H9 (cell line): ENCODE measurements around the gene MALRD1. TPM values are rescaled to one million over a fixed set of nuclear protein-coding genes. Genes with fewer than 3 reads are reported as not detected.

Source experiments
- DNase-seq: peaks from one replicate; pipeline ENCODE4 v3.0.0-alpha.2; 2017
- H2AFZ ChIP-seq: one replicate; pipeline ENCODE4 v1.6.1; 2013; ENCODE audit warnings: mild to moderate bottlenecking, low read length, control low read depth, moderate library complexity
- H2AK5ac ChIP-seq: 2 replicates; pipeline ENCODE4 v1.6.1; 2013; ENCODE audit warnings: low read length, control low read depth, mixed read lengths; ENCODE audit not compliant: insufficient read length
- H2BK120ac ChIP-seq: one replicate; pipeline ENCODE4 v1.6.1; 2013; ENCODE audit warnings: low read depth, mild to moderate bottlenecking, low read length, control low read depth, inconsistent platforms; ENCODE audit not compliant: poor library complexity, severe bottlenecking
- H2BK12ac ChIP-seq: 2 replicates; pipeline ENCODE4 v1.6.1; 2013; ENCODE audit warnings: low read length, control low read depth, mixed read lengths, low read depth; ENCODE audit not compliant: insufficient read length
- H2BK15ac ChIP-seq: 2 replicates; pipeline ENCODE4 v1.6.1; 2013; ENCODE audit warnings: low read depth, low read length, control low read depth
- H2BK20ac ChIP-seq: one replicate; pipeline ENCODE4 v1.6.1; 2013; ENCODE audit warnings: low read depth, mild to moderate bottlenecking, low read length, control low read depth, inconsistent platforms; ENCODE audit not compliant: poor library complexity, severe bottlenecking
- H2BK5ac ChIP-seq: 2 replicates; pipeline ENCODE4 v1.6.1; 2013; ENCODE audit warnings: low read length, control low read depth, mixed read lengths; ENCODE audit not compliant: insufficient read length
- H3K14ac ChIP-seq: 2 replicates; pipeline ENCODE4 v1.6.1; 2013; ENCODE audit warnings: low read length, control low read depth; ENCODE audit not compliant: insufficient read depth
- H3K18ac ChIP-seq: 2 replicates; pipeline ENCODE4 v1.6.1; 2013; ENCODE audit warnings: low read depth, mild to moderate bottlenecking, mixed read lengths, low read length, control low read depth; ENCODE audit not compliant: insufficient read length
- H3K23ac ChIP-seq: 2 replicates; pipeline ENCODE4 v1.6.1; 2013; ENCODE audit warnings: low read length, control low read depth, mixed read lengths, low read depth; ENCODE audit not compliant: insufficient read length
- H3K23me2 ChIP-seq: 2 replicates; pipeline ENCODE4 v1.6.1; 2013; ENCODE audit warnings: low read depth, mild to moderate bottlenecking, mixed read lengths, low read length, control low read depth; ENCODE audit not compliant: insufficient read length, poor library complexity, severe bottlenecking
- H3K27ac ChIP-seq: 2 replicates; pipeline ENCODE4 v1.5.1; 2013; ENCODE audit warnings: low read length, control low read depth, mixed read lengths, low read depth; ENCODE audit not compliant: insufficient read length
- H3K27me3 ChIP-seq: 2 replicates; pipeline ENCODE4 v1.6.1; 2013; ENCODE audit warnings: low read length, control low read depth, inconsistent platforms; ENCODE audit not compliant: insufficient read depth
- H3K4ac ChIP-seq: 2 replicates; pipeline ENCODE4 v1.6.1; 2013; ENCODE audit warnings: low read depth, mild to moderate bottlenecking, control low read depth, inconsistent platforms, low read length, moderate library complexity
- H3K4me1 ChIP-seq: 2 replicates; pipeline ENCODE4 v1.6.1; 2013; ENCODE audit warnings: low read length, control low read depth, inconsistent platforms; ENCODE audit not compliant: insufficient read depth
- H3K4me2 ChIP-seq: 2 replicates; pipeline ENCODE4 v1.6.1; 2013; ENCODE audit warnings: low read length, control low read depth, mixed read lengths; ENCODE audit not compliant: insufficient read length, insufficient read depth
- H3K56ac ChIP-seq: 2 replicates; pipeline ENCODE4 v1.6.1; 2013; ENCODE audit warnings: low read depth, mild to moderate bottlenecking, mixed read lengths, low read length, control low read depth; ENCODE audit not compliant: insufficient read length
- H3K79me1 ChIP-seq: 2 replicates; pipeline ENCODE4 v1.6.1; 2013; ENCODE audit warnings: low read depth, mild to moderate bottlenecking, moderate library complexity, low read length, control low read depth, inconsistent platforms; ENCODE audit not compliant: insufficient read depth, poor library complexity, severe bottlenecking
- H3K79me2 ChIP-seq: 2 replicates; pipeline ENCODE4 v1.6.1; 2013; ENCODE audit warnings: low read length, control low read depth, inconsistent platforms; ENCODE audit not compliant: insufficient read depth
- H3K9ac ChIP-seq: 2 replicates; pipeline ENCODE4 v1.6.1; 2013; ENCODE audit warnings: low read length, control low read depth, mixed read lengths; ENCODE audit not compliant: insufficient read length; ENCODE audit errors: extremely low read depth
- H3K9me3 ChIP-seq: one replicate; pipeline ENCODE4 v1.6.1; 2013; ENCODE audit warnings: low read depth, low read length, inconsistent platforms; ENCODE audit not compliant: control insufficient read depth
- H3T11ph ChIP-seq: one replicate; pipeline ENCODE4 v1.6.1; 2013; ENCODE audit warnings: mild to moderate bottlenecking, low read length, control low read depth, inconsistent platforms
- H4K20me1 ChIP-seq: one replicate; pipeline ENCODE4 v1.6.1; 2013; ENCODE audit not compliant: control insufficient read depth, insufficient read length, insufficient read depth
- H4K5ac ChIP-seq: 2 replicates; pipeline ENCODE4 v1.6.1; 2013; ENCODE audit warnings: low read depth, mild to moderate bottlenecking, mixed read lengths, low read length, control low read depth; ENCODE audit not compliant: insufficient read length
- H4K8ac ChIP-seq: replicated peaks from 2 replicates; pipeline ENCODE4 v1.6.1; 2013; ENCODE audit warnings: low read length, control low read depth, mixed read lengths, low read depth; ENCODE audit not compliant: insufficient read length
- H4K91ac ChIP-seq: 2 replicates; pipeline ENCODE4 v1.6.1; 2013; ENCODE audit warnings: low read depth, mild to moderate bottlenecking, moderate library complexity, mixed read lengths, low read length, control low read depth; ENCODE audit not compliant: insufficient read length
- H3K27ac Mint-ChIP-seq, 3 experiments: 2 replicates in 2 of 3; 3 replicates in 1 of 3; pipeline ENCODE4 v1.8.0; 2020 to 2021; ENCODE audit warnings: mixed read lengths in 3 of 3, mild to moderate bottlenecking in 1 of 3, moderate library complexity in 1 of 3
- H3K27me3 Mint-ChIP-seq: 2 replicates; pipeline ENCODE4 v1.8.0; 2021; ENCODE audit warnings: low read depth, mild to moderate bottlenecking, moderate library complexity, mixed read lengths
- H3K36me3 Mint-ChIP-seq, 3 experiments: 2 replicates in 2 of 3; 3 replicates in 1 of 3; pipeline ENCODE4 v1.8.0; 2020 to 2021; ENCODE audit warnings: low read depth in 3 of 3, mixed read lengths in 3 of 3; ENCODE audit not compliant: insufficient read depth in 1 of 3
- H3K4me1 Mint-ChIP-seq, 2 experiments: 2 replicates each; pipeline ENCODE4 v1.8.0; 2020; ENCODE audit warnings: mixed read lengths in 2 of 2
- H3K4me3 Mint-ChIP-seq, 2 experiments: 2 replicates in 1 of 2; 3 replicates in 1 of 2; pipeline ENCODE4 v1.8.0; 2020 to 2021; ENCODE audit warnings: mild to moderate bottlenecking in 2 of 2, mixed read lengths in 2 of 2, moderate library complexity in 1 of 2
- H3K9me3 Mint-ChIP-seq, 2 experiments: 2 replicates in 1 of 2; 3 replicates in 1 of 2; pipeline ENCODE4 v1.8.0; 2020; ENCODE audit warnings: mild to moderate bottlenecking in 2 of 2, mixed read lengths in 2 of 2, moderate library complexity in 1 of 2
- CTCF ChIP-seq: fragments of 200-600 bp; sonication (generic); conservative IDR thresholded peaks from 3 replicates; pipeline ENCODE4 v1.8.0; 2021; ENCODE audit warnings: antibody characterized with exemption, mild to moderate bottlenecking
- WGBS: extraction: QIAGEN DNeasy Blood & Tissue Kit; methylation state at CpG from one replicate; pipeline ENCODE4 v1.1.7; 2013; ENCODE audit warnings: missing lambda C conversion rate, low lambda C conversion rate, mixed read lengths; ENCODE audit not compliant: insufficient read length; ENCODE audit errors: extremely low coverage; 5-methylcytosine and 5-hydroxymethylcytosine counted together
- total RNA-seq: library from RNA; stranded (reverse); gene quantifications from 2 replicates; pipeline ENCODE4 v1.2.1, GENCODE V29; 2021

MALRD1 gene
- total RNA-seq, 1 experiment from 2014 or later, result 0.20 TPM

DNA sequence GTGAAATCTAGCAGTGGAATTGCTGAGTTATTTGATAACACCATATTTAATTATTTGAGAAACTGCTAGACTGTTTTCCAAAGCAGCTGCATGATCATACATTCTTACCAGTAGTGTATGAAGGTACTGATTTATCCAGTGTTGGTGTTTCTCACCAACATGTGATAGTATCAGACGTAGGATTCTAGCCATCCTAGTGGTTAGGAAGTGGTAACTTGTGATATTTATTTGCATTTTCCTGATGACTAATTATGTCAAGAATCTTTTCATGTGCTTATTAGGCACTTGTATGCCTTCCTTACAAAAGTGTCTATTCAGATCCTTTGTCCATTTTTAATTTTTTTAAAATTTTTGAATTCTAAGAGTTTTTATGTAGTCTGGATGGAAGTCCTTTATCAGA lies 713.4 kb downstream of the MALRD1 start:
- no peak overlapping the region for H2BK120ac ChIP-seq
- H2AFZ ChIP-seq, result no peak overlapping the region
- H4K8ac ChIP-seq, result no peak overlapping the region

More for the DNA sequence above, 713.4 kb downstream of the MALRD1 start:
- no peaks in the 10 kb centered on the region for H3K36me3 Mint-ChIP-seq
- Histone ChIP-seq H2BK12ac (no peak overlapping the region), H3K4ac (no peak overlapping the region), H3K23ac (no peak overlapping the region), H3K79me1 (no peaks in the 10 kb centered on the region), H4K5ac (no peak overlapping the region), H3T11ph (no peak overlapping the region), H3K27me3 (no peaks in the 10 kb centered on the region), H2BK20ac (no peak overlapping the region), H4K20me1 (no peaks in the 10 kb centered on the region), H2BK5ac (no peak overlapping the region), H3K18ac (no peak overlapping the region), H3K4me1 (no peaks in the 10 kb centered on the region), H3K23me2 (no peaks in the 10 kb centered on the region), H3K14ac (no peak overlapping the region), H3K27ac (no peak overlapping the region), H3K79me2 (no peaks in the 10 kb centered on the region), H3K56ac (no peak overlapping the region), H2BK15ac (no peak overlapping the region), H2AK5ac (no peak overlapping the region), H3K4me2 (no peak overlapping the region), H3K9me3 (no peaks in the 10 kb centered on the region), H3K9ac (no peak overlapping the region), H4K91ac (no peak overlapping the region)
- DNase-seq, result no peak
- no CpG with 5 or more reads among the region's 1 CpG for WGBS
- peaks cover 3 to 4% of the 10 kb centered on the region in 2 experiments; a peak in 1 of 4 replicates for H3K4me1 Mint-ChIP-seq
- no peak overlapping the region for H3K27ac Mint-ChIP-seq
- no peak overlapping the region for H3K4me3 Mint-ChIP-seq
- no peaks in the 10 kb centered on the region for H3K27me3 Mint-ChIP-seq
- H3K9me3 Mint-ChIP-seq, result no peaks in the 10 kb centered on the region
- TF ChIP-seq CTCF, result no peak
